MG63 (cell line): ENCODE measurements around the gene LRRC14B. TPM values are rescaled to one million over a fixed set of nuclear protein-coding genes. Genes with fewer than 3 reads are reported as not detected.

Source experiments
- DNase-seq: peaks from one replicate; pipeline ENCODE4 v3.0.0-alpha.2; 2020
- H3K27me3 ChIP-seq: fragments of 250-450 bp; sonication (Bioruptor Pico); 2 replicates; pipeline ENCODE4 v1.5.1; 2020; ENCODE audit warnings: mild to moderate bottlenecking, moderate library complexity
- H3K36me3 ChIP-seq: fragments of 250-450 bp; sonication (Bioruptor Pico); 2 replicates; pipeline ENCODE4 v1.5.1; 2020; ENCODE audit warnings: mild to moderate bottlenecking, moderate library complexity
- H3K4me3 ChIP-seq: fragments of 250-450 bp; sonication (Bioruptor Pico); 2 replicates; pipeline ENCODE4 v1.5.1; 2020; ENCODE audit warnings: mild to moderate bottlenecking, moderate library complexity
- H3K9me3 ChIP-seq: fragments of 250-450 bp; sonication (Bioruptor Pico); 2 replicates; pipeline ENCODE4 v1.5.1; 2020; ENCODE audit warnings: mild to moderate bottlenecking, moderate library complexity
- total RNA-seq: library from RNA; depleted of rRNA; stranded (reverse); fragments of >200 nt; shearing (Covaris generic); gene quantifications from 2 replicates; pipeline ENCODE4 v1.2.3, GENCODE V29; 2014; ENCODE audit warnings: low replicate concordance

Gene LRRC14B
- total RNA-seq, 1 experiment from 2014 or later, result not detected

DNA sequence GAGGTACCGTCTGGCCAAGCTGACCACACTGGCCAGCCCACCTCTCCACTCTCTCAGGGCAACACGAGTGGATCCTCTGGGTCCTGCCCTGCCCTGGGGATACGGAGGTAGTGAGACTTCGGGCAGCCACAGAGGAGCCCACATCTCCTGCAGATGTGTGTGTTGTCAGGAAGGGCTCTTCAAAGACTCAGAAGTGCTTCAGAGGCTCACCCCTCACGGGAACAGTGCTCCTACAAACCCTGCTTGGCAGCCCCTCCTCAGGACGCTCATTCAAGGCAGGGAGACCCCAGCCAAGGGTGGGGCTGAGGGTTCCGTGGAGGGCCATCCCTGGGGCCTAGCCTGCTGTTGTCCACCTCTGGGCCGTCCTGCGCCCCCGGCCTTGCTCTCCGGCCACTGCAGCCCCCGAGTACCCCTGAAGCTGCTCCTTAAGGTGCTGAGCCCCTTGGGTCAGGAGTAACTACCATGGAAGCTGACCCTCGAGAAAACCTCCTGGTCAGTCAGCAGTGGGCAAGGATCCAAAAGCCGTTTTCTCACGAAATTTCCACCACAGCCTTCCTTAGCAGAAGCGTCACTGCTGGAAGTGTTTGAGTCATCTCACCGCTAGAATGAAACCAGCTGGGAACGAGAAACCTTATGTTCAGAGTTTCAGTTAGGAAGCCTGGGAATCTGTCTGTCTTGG, 23.2 kb upstream of the LRRC14B start:
- H3K4me3 ChIP-seq, result no peak overlapping the region
- H3K9me3 ChIP-seq, result no peaks in the 10 kb centered on the region
- peak; percentile 82 for DNase-seq
- H3K36me3 ChIP-seq, result no peaks in the 10 kb centered on the region
- no peaks in the 10 kb centered on the region for H3K27me3 ChIP-seq

DNA sequence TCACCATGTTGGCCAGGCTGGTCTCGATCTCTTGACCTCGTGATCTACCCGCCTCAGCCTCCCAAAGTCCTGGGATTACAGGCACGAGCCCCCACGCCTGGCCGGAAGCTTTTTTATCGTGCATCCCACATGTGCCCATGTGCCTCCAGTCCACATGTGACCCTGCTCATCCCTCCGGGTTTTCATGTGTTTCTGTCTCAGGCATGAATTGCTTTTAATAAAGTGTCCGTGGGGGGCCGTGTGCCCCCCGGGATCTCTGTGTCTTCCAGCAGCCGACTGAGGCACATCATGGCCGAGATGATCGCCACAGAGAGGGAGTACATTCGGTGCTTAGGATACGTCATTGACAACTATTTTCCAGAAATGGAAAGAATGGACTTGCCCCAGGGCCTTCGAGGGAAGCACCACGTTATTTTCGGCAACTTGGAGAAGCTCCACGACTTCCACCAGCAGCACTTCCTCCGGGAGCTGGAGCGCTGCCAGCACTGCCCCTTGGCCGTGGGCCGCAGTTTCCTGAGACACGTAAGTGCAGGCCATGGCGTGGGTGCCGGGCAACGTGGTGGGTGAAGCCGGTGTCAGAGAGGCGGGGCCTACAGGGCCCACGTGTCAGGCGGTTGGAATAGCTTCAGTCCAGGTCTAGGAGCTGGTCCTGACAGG, 22.1 kb upstream of the LRRC14B start:
- DNase-seq, result no peak
- H3K4me3 ChIP-seq, result no peak overlapping the region
- no peaks in the 10 kb centered on the region for H3K9me3 ChIP-seq
- no peaks in the 10 kb centered on the region for H3K27me3 ChIP-seq
- no peaks in the 10 kb centered on the region for H3K36me3 ChIP-seq

DNA sequence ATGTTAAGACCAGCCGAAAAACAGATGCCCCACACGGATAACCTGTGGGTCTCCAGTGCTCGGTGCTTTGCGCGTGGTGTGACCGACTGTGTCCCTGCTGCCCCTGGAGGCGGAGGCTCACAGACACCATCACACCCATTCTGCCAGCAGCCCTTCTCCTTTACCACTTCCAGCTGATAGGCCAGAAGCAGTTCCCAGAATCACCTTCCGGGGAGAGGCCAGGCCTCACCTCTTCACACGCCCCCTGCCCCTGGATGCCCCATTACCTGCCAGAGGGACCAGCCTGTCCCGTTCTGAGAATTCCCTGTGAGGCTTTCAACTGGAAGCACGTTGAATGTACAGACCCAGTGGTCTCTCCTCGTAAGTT, 21.6 kb upstream of the LRRC14B start:
- H3K9me3 ChIP-seq, result no peaks in the 10 kb centered on the region
- DNase-seq, result no peak
- no peaks in the 10 kb centered on the region for H3K27me3 ChIP-seq
- no peaks in the 10 kb centered on the region for H3K36me3 ChIP-seq
- no peak overlapping the region for H3K4me3 ChIP-seq

DNA sequence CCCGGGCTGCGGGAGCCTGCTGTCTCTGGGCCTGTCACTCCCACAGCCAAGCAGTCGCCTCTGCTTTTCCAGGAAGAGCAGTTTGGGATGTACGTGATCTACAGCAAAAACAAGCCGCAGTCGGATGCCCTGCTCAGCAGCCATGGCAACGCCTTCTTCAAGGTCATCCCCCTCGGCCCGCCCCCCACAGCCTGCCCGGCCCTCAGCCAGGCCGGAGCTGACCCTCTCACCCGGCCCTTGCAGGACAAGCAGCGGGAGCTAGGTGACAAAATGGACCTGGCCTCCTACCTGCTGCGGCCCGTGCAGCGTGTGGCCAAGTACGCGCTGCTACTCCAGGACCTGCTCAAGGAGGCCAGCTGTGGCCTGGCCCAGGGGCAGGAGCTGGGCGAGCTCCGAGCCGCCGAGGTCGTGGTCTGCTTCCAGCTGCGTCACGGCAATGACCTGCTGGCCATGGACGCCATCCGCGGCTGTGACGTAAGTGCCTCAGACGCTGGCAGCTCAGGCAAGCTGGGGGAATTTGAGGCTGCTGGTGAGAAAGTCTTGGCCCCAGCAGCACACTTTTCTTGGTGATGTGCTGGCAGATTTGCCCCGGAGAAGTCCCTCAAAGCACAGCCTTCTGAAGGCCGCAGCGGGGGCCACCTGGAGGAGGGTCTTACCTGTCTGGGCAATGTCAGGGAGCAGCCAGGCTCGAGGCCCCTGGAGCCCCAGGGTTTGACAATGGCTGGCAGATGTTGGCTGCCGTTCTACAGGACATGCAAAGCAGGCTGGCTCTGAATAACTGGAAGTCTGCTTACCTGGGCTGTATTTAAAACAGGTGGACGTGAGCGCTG, 20.1 kb upstream of the LRRC14B start:
- no peak for DNase-seq
- H3K4me3 ChIP-seq, result no peak overlapping the region
- no peaks in the 10 kb centered on the region for H3K27me3 ChIP-seq
- no peaks in the 10 kb centered on the region for H3K9me3 ChIP-seq
- no peaks in the 10 kb centered on the region for H3K36me3 ChIP-seq

DNA sequence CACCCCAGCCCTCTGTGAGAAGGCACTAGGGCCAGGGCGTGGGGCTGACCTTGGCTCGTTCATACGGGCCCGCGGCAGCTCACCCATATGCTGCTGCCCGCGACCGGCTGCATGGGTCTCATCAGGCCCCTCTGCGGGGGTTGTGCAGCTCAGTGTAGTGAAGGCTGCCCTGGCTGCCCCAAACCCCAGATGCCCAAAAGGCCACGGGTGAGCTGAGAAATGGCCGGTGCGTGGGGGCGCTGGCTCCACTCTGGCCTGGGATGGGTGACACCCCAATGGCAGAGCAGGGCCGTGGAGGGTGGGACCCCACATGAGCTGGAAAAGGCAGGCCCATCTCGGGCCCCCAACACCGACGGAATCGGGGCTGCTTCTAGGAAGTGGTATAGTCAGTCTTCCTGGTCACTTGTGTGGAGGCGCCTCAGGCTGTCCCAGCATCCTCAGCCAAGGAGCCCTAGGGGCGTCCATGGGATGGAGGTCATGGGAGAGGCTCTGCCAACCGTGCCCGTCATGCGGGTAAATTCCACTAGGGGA, 19.4 kb upstream of the LRRC14B start:
- H3K4me3 ChIP-seq, result no peak overlapping the region
- H3K36me3 ChIP-seq, result no peaks in the 10 kb centered on the region
- no peaks in the 10 kb centered on the region for H3K27me3 ChIP-seq
- H3K9me3 ChIP-seq, result no peaks in the 10 kb centered on the region
- DNase-seq, result no peak

DNA sequence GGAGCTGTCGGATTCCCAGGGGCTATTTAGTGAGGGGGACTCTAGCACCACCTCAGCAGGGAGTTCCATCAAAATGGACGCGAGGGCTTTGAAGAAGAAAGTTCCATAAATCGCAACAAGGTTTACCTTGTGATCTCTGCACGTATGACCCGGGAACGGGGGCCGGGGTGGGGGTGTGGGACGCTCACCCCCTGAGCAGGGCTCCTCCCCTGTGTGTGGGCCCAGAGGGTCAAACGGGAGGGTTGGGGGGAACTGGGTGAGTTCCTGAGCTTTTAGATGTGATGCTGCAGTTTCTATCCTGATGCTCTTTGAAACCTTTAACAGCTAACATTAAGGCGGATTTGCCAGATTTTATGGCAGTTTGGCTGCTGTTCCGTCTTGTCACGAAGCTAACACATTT, 18.9 kb upstream of the LRRC14B start:
- no peak overlapping the region for H3K4me3 ChIP-seq

DNA sequence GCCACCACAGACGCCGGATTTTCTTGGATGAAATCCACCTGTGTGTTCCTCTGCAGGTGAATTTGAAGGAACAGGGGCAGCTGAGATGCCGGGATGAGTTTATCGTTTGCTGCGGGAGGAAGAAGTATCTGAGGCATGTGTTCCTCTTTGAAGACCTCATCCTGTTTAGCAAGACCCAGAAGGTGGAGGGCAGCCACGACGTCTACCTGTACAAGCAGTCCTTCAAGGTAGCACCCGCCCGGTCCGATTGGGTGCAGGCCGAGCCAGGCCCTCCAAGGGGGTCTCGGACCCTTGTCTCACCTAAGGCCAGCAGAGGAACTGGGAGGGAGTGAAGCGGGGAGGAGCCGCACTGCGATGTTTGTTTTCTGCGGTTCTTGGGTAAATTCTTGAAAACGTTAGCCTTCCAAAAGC, 18.4 kb upstream of the LRRC14B start:
- Histone ChIP-seq H3K4me3 (no peak overlapping the region), H3K36me3 (no peaks in the 10 kb centered on the region), H3K9me3 (no peaks in the 10 kb centered on the region), H3K27me3 (no peaks in the 10 kb centered on the region)
- no peak for DNase-seq

More for the DNA sequence above, 18.9 kb upstream of the LRRC14B start:
- no peak for DNase-seq
- H3K27me3 ChIP-seq, result no peaks in the 10 kb centered on the region
- H3K36me3 ChIP-seq, result no peaks in the 10 kb centered on the region
- H3K9me3 ChIP-seq, result no peaks in the 10 kb centered on the region

DNA sequence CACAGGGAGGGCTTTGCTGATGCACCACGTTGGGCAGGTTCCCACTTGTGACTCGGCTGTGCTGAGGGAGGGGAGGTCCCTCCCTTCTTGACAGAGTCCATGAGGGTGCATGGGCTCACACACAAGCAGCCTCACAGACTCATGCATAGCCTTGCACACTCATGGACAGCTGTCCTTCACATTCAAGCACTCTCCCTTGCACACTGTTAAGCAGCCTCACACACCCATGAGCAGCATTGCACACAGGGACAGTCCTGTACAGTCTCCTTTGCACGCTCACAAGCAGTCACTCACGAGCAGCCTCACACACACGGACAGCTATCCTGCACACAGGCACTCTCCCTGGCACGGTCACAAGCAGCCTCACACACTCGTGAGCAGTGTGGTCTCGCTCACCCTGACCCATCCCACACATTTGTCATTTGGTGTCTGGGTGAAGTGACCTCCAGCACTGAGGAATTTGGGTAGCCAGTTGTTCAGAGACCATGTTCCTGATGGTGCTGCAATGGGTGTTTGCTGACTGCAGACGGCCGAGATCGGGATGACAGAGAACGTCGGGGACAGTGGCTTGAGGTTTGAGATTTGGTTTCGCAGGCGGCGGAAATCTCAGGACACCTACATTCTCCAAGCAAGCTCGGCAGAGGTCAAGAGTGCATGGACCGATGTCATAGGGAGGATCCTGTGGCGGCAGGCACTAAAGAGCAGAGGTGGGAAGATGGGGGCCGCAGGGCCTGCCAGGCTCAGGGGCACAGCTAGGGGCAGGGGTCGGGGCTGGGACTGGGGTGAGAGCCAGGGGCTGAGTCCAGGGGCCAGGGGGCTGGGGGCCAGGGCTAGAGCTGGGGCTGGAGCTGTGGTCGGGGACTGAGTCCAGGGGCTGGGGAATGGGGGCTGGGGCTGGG, 17.7 kb upstream of the LRRC14B start:
- no peak overlapping the region for H3K4me3 ChIP-seq
- no peaks in the 10 kb centered on the region for H3K9me3 ChIP-seq
- H3K36me3 ChIP-seq, result no peaks in the 10 kb centered on the region
- no peak for DNase-seq
- H3K27me3 ChIP-seq, result 0 out of 2 replicates have a peak, but pooled peaks cover 3% of the 10 kb centered on the region

DNA sequence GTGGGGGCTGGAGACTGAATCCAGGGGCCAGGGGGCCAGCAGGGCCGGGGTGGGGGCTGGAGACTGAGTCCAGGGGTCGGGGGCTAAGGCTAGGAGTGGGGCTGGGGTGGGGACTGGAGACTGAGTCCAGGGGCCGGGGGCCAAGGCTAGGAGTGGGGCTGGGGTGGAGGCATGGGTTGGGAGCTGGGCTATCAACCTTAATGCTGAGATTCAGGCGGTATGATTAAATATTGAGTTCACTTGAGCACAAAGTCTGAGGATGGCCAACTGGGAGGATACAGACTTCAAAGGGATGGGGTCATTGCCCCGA, 17.0 kb upstream of the LRRC14B start:
- DNase-seq, result no peak
- 0 out of 2 replicates have a peak, but pooled peaks cover 3% of the 10 kb centered on the region for H3K27me3 ChIP-seq
- H3K4me3 ChIP-seq, result no peak overlapping the region
- no peaks in the 10 kb centered on the region for H3K36me3 ChIP-seq
- no peaks in the 10 kb centered on the region for H3K9me3 ChIP-seq

DNA sequence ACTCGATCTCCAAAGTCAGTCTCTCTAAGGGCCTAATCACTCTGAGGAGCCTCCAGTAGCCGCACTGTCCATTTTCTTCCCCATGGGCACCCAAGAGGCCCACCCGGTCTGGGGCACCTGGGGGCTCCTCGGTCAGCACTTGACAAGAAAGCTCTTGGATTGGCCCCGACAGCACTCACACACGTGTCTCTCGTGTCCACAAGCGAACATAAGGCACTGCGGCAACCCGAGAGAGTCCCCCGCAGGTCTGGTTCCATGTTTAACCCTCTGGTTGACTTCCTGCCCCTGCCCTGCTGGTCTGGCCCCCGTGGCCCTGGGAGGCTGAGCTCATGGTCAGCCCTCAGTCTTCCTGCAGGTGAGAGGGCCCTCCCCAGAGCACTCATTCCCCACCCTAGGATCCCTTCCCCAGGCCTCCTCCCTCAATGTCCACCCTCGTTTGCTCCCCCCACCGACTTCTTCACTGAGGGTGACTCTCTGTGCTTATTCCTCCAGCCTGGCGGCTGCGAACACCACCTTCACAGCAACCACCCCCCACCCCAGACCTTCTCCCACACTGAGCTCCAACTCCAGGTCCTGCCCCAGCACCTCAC, 16.3 kb upstream of the LRRC14B start:
- DNase-seq, result no peak
- Histone ChIP-seq H3K27me3 (0 out of 2 replicates have a peak, but pooled peaks cover 3% of the 10 kb centered on the region), H3K36me3 (no peaks in the 10 kb centered on the region), H3K9me3 (no peaks in the 10 kb centered on the region), H3K4me3 (no peak overlapping the region)

DNA sequence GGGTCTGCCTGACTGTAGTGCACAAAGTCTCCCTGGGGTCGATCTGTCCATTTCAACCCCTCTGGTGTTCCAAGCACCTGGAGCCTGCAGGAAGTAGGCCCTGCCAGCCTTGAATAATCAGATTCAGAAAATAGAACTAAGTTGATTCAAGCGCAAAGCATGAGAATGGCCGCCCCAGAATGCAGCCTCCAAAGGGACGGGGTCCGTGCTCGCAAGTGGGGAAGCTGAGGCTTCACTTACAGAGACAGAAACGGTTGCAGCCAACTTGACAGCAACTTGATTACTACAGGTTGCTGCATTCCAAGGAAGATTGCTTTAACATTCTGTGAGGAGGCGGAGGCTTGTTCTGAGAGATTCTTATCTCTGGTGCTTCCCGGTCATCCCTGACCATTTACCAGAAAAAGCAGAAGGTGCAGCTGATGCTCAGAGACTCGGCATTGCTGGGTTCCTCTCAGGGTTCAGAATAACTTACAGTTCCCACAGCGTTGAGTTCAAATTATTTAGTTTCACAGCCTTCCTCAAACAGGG, 14.9 kb upstream of the LRRC14B start:
- Histone ChIP-seq H3K36me3 (no peaks in the 10 kb centered on the region), H3K4me3 (no peak overlapping the region), H3K9me3 (no peaks in the 10 kb centered on the region), H3K27me3 (0 out of 2 replicates have a peak, but pooled peaks cover 3% of the 10 kb centered on the region)
- DNase-seq, result no peak

DNA sequence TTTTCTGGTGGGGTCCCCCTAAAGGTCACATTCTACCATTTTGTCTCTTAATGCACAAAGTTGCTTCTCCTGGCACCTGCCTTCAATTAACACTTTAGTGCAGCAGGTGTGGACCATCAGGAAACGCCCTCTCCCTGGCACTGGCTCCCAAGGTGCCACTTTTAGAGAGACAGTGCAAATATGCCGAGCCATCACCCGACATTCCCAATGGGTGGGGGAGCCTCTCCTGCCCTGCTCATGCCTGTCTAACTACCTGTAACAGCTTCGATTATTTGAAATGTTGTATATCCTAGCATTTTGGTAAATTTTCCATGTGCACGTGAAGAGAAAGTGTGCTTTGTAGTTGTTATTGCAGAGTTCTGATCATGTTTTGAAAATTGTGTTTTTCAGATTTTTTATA, 13.2 kb upstream of the LRRC14B start:
- H3K9me3 ChIP-seq, result no peaks in the 10 kb centered on the region
- no peak for DNase-seq
- H3K4me3 ChIP-seq, result no peak overlapping the region
- H3K27me3 ChIP-seq, result 0 out of 2 replicates have a peak, but pooled peaks cover 3% of the 10 kb centered on the region
- H3K36me3 ChIP-seq, result no peaks in the 10 kb centered on the region

DNA sequence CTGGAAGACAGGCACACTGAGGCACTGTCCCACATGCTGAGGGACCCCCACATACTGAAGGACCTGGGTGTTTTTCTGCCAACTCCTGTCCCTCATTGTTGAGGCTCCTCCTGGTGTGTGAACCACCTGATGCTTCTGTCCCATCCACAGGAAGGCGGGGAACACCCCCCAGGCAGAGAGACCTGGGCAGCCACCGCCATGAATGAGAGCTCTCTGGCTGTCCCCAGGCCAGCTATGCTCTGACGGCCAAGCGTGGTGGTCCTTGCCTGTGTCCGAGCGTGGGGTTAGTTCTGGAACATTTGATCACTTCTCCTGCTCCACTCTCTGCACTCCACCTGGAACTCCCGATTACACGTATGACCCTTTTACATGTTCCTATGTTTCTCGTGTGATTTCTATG, 11.9 kb upstream of the LRRC14B start:
- DNase-seq, result no peak
- H3K36me3 ChIP-seq, result no peaks in the 10 kb centered on the region
- 0 out of 2 replicates have a peak, but pooled peaks cover 3% of the 10 kb centered on the region for H3K27me3 ChIP-seq
- no peak overlapping the region for H3K4me3 ChIP-seq
- no peaks in the 10 kb centered on the region for H3K9me3 ChIP-seq

DNA sequence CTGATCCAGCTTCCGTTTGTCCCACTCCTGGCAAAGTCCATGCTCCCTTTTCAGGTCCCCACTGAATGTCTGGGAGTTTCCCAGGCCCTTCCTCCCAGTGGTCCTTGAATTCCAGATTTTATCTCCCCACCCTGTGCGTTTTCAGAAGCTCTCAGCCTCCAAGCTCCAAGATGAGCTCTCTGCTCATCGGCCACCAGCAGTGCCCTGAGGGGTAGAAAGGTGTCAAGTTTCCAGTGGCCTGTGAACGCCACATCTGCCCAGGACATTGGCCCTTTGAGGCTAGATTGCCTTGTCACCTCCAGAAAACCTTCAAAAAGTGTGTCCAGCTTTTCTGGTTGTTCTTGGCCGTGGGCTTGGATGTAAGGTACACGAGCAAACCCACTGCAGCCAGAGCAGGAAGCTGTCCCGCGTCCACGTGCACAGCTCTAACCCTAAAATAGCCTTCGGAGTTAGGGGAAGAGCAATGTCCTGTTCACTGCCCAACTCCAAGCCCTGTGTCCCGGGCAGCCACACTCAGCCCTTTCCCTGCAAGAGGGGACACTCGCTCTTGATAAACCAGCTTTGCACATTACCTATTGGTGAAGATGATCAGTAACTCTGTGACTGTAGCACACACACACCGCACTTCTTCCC, 10.9 kb upstream of the LRRC14B start:
- Histone ChIP-seq H3K36me3 (no peaks in the 10 kb centered on the region), H3K4me3 (no peak overlapping the region), H3K9me3 (no peaks in the 10 kb centered on the region), H3K27me3 (0 out of 2 replicates have a peak, but pooled peaks cover 3% of the 10 kb centered on the region)
- no peak for DNase-seq

DNA sequence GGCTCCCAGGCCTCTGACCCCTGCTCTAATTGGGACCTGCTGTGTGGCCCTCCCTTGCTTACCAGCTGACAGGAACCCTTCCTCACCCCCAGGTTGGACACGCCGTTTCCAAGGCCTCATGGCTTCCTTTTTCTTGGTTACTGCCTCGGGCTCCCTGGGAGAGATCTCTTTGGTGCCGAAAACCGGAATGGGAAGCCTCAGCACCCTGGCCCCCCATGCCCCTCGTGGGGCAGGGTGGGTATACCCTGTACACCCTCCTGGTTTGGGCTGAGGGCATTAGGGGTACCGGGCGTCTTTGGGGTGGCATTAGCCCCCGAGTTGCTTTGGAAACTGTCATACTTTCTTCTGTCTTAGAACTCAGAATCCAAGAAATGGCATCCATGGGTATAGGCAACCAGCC, 10.1 kb upstream of the LRRC14B start:
- no peak for DNase-seq
- Histone ChIP-seq H3K4me3 (no peak overlapping the region), H3K27me3 (0 out of 2 replicates have a peak, but pooled peaks cover 3% of the 10 kb centered on the region), H3K9me3 (no peaks in the 10 kb centered on the region), H3K36me3 (no peaks in the 10 kb centered on the region)
